Stimulated activated CD4-positive, alpha-beta T cell treated with anti-CD3 and anti-CD28 coated beads, Interleukin-12 subunit alpha, Interleukin-12 subunit beta, amount 100 ng/mL, for 4 hours (primary cell): ENCODE measurements around the gene RBM34.
"Not testable (repeated sequence)": the region's sequence is repeated elsewhere in the genome, so short reads cannot be mapped to it uniquely, and the experiment has no call there.

Experiments used
- DNase-seq: peaks from one replicate; pipeline ENCODE4 v3.0.0-alpha.2; 2020

Gene RBM34

GRCh38 chr1:235160957-235161684, at the start of gene RBM34:
Gene RBM34, minus strand, starts transcription at chr1:235161250. Its CDS starts 24 bp downstream, at chr1:235161226.
- DNase-seq = peak; percentile 91

GRCh38 chr1:235207209-235207565, 46.1 kb upstream of the RBM34 start:
- no peak for DNase-seq

- DNase-seq = no peak
Observed at GRCh38 chr1:235206533-235207208, 45.6 kb upstream of the RBM34 start.

GRCh38 chr1:235205687-235206086, 44.6 kb upstream of the RBM34 start:
- no peak for DNase-seq

GRCh38 chr1:235203428-235203827, 42.4 kb upstream of the RBM34 start:
- no peak for DNase-seq

GRCh38 chr1:235202447-235202846, 41.4 kb upstream of the RBM34 start:
- DNase-seq = not testable (repeated sequence)

- DNase-seq = no peak
Observed at GRCh38 chr1:235199441-235199840, 38.4 kb upstream of the RBM34 start.

- no peak for DNase-seq
Observed at GRCh38 chr1:235190431-235190830, 29.4 kb upstream of the RBM34 start.

- DNase-seq = no peak
Observed at GRCh38 chr1:235187316-235187715, 26.3 kb upstream of the RBM34 start.

- DNase-seq = no peak
Observed at GRCh38 chr1:235181561-235182245, 20.7 kb upstream of the RBM34 start.

- no peak for DNase-seq
Observed at GRCh38 chr1:235180916-235181460, 19.9 kb upstream of the RBM34 start.

GRCh38 chr1:235176486-235176885, 15.4 kb upstream of the RBM34 start:
- DNase-seq = no peak

- no peak for DNase-seq
Observed at GRCh38 chr1:235169986-235170385, 8.9 kb upstream of the RBM34 start.

- no peak for DNase-seq
Observed at GRCh38 chr1:235168375-235168774, 7.3 kb upstream of the RBM34 start.

GRCh38 chr1:235161685-235162327, 756 bp upstream of the RBM34 start:
- no peak for DNase-seq

- DNase-seq = no peak
Observed at GRCh38 chr1:235160383-235160956, 580 bp downstream of the RBM34 start.

- DNase-seq = not testable (repeated sequence)
Observed at GRCh38 chr1:235159930-235160329, 1.1 kb downstream of the RBM34 start.

GRCh38 chr1:235159284-235159683, 1.8 kb downstream of the RBM34 start:
- not testable (repeated sequence) for DNase-seq

GRCh38 chr1:235158680-235159079, 2.4 kb downstream of the RBM34 start:
- DNase-seq = no peak

- no peak for DNase-seq
Observed at GRCh38 chr1:235157150-235157549, 3.9 kb downstream of the RBM34 start.

- DNase-seq = no peak
Observed at GRCh38 chr1:235156740-235157139, 4.3 kb downstream of the RBM34 start.

- DNase-seq = no peak
Observed at GRCh38 chr1:235156265-235156664, 4.8 kb downstream of the RBM34 start.

- DNase-seq = no peak
Observed at GRCh38 chr1:235152235-235152634, 8.8 kb downstream of the RBM34 start.
